Nephron (organoid): ENCODE data around the gene CBX4.

Experiments used
- H3K27ac Mint-ChIP-seq, 3 experiments: 2 replicates each; pipeline ENCODE4 v1.8.0; 2020; ENCODE audit warnings: mixed read lengths in 3 of 3, mild to moderate bottlenecking in 2 of 3, moderate library complexity in 1 of 3
- H3K27me3 Mint-ChIP-seq: 2 replicates; pipeline ENCODE4 v1.8.0; 2021; ENCODE audit warnings: low read depth, mild to moderate bottlenecking, moderate library complexity, mixed read lengths
- H3K36me3 Mint-ChIP-seq: 2 replicates; pipeline ENCODE4 v1.8.0; 2020; ENCODE audit warnings: low read depth, mixed read lengths
- H3K4me1 Mint-ChIP-seq: 2 replicates; pipeline ENCODE4 v1.8.0; 2020; ENCODE audit warnings: mixed read lengths
- H3K4me3 Mint-ChIP-seq, 3 experiments: 2 replicates each; pipeline ENCODE4 v1.8.0; 2020; ENCODE audit warnings: mild to moderate bottlenecking in 3 of 3, mixed read lengths in 3 of 3, moderate library complexity in 2 of 3
- H3K9me3 Mint-ChIP-seq: 2 replicates; pipeline ENCODE4 v1.8.0; 2020; ENCODE audit warnings: mixed read lengths
- TF ChIP-seq, protein P1 (sequence below), 3 experiments: fragments of 200-600 bp; sonication (generic); IDR thresholded peaks; one replicate each; pipeline ENCODE4 v1.5.0; 2021; ENCODE audit warnings: antibody characterized with exemption in 3 of 3; ENCODE audit not compliant: unreplicated experiment in 3 of 3

The CBX4 gene

DNA sequence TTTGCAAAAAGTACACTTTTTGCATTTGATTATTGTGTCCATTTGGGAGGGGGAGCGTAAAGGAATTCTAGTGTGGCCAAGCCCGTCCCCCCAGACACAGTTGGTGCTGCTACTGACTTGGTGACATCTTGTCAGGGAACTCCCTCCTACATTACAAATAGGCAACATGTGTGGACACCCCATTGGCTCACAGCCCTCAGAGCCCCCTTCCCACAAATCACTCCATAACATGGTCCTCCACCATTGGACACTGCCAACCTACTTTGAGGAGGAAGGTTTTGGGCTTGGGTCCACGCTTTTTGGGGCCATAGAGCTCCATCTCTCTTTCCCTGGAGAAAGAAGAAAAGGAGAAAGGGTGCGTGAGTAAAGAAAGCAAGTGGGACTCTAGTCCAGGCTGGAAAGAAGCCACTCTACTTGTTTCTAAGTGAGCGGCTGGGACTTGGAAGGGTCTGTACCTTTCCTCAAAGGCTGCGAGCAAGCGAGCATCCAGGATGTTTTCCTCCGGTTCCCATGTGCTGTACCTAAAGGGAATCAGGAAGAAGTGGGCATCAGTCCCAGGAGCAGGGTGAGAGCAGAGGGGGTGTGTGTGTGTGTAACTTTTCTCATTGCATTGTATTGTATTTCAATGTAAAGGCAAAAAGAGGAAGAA is 43.3 kb downstream of the CBX4 start:
- peak overlapping the region; percentile 85 to 90 (median 87) for H3K4me3 Mint-ChIP-seq
- TF ChIP-seq, protein P1, sequence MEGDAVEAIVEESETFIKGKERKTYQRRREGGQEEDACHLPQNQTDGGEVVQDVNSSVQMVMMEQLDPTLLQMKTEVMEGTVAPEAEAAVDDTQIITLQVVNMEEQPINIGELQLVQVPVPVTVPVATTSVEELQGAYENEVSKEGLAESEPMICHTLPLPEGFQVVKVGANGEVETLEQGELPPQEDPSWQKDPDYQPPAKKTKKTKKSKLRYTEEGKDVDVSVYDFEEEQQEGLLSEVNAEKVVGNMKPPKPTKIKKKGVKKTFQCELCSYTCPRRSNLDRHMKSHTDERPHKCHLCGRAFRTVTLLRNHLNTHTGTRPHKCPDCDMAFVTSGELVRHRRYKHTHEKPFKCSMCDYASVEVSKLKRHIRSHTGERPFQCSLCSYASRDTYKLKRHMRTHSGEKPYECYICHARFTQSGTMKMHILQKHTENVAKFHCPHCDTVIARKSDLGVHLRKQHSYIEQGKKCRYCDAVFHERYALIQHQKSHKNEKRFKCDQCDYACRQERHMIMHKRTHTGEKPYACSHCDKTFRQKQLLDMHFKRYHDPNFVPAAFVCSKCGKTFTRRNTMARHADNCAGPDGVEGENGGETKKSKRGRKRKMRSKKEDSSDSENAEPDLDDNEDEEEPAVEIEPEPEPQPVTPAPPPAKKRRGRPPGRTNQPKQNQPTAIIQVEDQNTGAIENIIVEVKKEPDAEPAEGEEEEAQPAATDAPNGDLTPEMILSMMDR (IDR thresholded peaks at IDR 0.05; ENCODE audit: unreplicated experiment in 3 of 3) = no peak
- H3K36me3 Mint-ChIP-seq = no peaks in the 10 kb centered on the region
- H3K4me1 Mint-ChIP-seq = peaks cover 48% of the 10 kb centered on the region
- no peaks in the 10 kb centered on the region for H3K9me3 Mint-ChIP-seq
- H3K27ac Mint-ChIP-seq = peak overlapping the region; percentile 26 to 94 (median 81)
- peaks cover 72% of the 10 kb centered on the region for H3K27me3 Mint-ChIP-seq

DNA sequence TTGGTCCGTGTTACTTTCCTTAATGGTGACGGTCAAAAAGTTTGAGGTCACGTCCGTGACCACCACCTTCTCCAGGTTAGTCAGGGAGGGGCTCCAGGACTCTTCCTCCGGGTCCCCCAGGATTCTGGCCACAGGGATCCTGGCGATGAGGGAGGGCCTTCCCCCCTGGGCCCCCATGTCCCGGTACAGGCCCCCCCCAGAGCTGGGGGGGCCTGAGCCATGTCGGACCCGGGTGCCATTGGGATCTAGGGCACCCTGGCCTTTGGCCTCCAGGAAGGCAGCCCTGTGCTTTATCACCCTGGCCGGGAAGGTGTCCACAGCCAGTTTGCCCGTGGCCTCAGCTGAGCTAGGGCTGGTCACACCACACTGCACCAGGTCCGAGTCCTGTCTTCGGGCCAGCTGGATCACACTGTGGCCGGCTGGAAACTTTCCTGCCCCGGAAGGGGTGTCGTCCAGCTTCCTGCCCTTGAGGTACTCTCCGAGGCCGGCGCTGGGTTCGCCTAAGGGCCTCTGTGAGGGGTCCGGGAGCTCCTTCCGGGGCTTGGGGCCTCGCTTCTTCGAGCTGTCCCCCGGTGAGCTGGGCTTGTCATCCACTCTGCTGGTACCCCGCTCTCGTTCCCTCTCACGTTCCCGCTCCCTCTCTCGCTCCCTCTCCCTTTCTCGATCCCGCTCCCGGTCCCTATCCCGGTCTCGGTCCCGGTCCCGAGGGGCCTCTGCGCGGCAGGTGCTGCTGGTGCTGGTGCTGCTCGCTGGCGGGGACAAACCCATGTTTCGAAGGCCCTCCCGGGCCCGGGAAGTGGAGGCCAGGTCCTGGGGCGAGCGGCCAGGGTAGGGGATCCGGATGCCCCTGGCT is 44.4 kb downstream of the CBX4 start:
- Mint-ChIP-seq H3K4me3 (peak overlapping the region; percentile 30 to 90 (median 87)), H3K27me3 (peaks cover 72% of the 10 kb centered on the region), H3K27ac (no peak overlapping the region), H3K9me3 (no peaks in the 10 kb centered on the region), H3K4me1 (peaks cover 41% of the 10 kb centered on the region), H3K36me3 (no peaks in the 10 kb centered on the region)
- TF ChIP-seq, protein P1 (IDR thresholded peaks at IDR 0.05; ENCODE audit: unreplicated experiment in 3 of 3) = no peak

DNA sequence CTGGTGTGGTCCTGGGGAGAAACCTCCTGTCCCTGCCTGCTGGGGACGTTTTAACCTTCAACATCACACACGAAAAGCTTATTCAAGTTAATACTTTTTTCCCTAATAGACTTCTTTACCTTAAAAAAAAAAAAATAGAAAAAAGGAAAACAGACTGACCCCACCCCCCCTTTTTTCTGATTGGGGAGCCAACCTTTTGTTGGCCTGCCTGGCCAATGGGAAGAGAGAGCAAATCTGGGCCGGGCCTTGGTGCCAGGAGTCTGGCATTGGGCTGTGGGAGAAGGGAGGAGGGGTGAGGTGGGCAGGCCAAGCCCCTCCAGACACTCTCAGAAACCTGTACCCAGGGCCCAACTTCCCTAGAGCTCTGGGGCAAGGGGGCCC is 45.3 kb downstream of the CBX4 start:
- Mint-ChIP-seq H3K36me3 (no peaks in the 10 kb centered on the region), H3K27ac (peak overlapping the region; percentile 29 to 80 (median 69)), H3K4me3 (peak overlapping the region; percentile 72 to 83 (median 79)), H3K9me3 (no peaks in the 10 kb centered on the region), H3K4me1 (peaks cover 38% of the 10 kb centered on the region), H3K27me3 (peaks cover 70% of the 10 kb centered on the region)
- TF ChIP-seq, protein P1 (IDR thresholded peaks at IDR 0.05; ENCODE audit: unreplicated experiment in 3 of 3) = no peak

DNA sequence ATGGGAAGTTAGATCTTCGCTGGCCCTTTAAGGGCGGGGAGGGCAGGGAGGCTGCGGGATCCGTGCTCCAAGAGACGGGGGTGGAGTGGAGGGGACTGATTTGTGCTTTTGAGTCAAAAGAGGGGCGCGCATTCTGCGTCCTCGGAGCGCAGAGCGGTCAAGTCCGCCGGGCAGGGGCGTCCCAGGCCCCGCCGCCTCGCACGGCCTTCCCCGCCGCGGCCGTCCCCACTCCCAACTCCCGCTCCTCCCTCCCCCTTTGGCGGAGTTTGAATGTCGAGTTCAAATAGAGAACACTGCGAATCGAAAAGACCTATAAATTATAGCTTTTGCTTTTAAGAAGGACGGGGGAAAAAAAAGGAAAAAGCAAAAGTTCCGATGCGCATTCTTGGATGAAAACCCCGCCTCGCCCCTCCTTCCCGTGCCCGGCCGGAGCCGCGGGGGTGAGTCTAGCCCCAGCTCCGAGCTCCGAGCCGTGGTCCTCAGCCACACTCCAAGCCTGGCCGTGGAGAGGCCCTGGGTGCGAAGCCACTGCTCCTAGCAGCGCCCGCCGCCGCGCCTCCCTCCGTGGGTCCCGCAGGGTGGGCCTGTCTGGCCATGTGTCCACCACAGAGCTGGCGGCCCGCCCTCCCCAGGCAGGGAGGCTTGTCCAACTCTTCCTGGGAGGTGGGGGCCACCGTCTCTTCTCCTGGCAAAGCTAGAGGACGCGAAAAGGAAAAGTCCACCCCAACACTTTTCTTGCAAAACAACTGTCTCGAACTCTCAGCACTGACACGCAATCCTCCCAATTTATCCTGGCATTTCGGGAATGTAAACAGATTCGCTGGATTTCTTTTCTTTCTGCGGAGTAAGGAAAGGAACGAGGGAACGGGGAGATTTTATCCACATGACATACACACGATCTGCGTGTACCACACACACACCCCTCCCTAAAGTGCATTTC is 46.0 kb downstream of the CBX4 start:
- H3K9me3 Mint-ChIP-seq = no peaks in the 10 kb centered on the region
- H3K36me3 Mint-ChIP-seq = no peaks in the 10 kb centered on the region
- TF ChIP-seq, protein P1 (IDR thresholded peaks at IDR 0.05; ENCODE audit: unreplicated experiment in 3 of 3) = no peak
- peak overlapping the region; percentile 29 to 80 (median 69) for H3K27ac Mint-ChIP-seq
- H3K4me1 Mint-ChIP-seq = peaks cover 37% of the 10 kb centered on the region
- peak overlapping the region; percentile 72 to 83 (median 79) for H3K4me3 Mint-ChIP-seq
- H3K27me3 Mint-ChIP-seq = peaks cover 70% of the 10 kb centered on the region

DNA sequence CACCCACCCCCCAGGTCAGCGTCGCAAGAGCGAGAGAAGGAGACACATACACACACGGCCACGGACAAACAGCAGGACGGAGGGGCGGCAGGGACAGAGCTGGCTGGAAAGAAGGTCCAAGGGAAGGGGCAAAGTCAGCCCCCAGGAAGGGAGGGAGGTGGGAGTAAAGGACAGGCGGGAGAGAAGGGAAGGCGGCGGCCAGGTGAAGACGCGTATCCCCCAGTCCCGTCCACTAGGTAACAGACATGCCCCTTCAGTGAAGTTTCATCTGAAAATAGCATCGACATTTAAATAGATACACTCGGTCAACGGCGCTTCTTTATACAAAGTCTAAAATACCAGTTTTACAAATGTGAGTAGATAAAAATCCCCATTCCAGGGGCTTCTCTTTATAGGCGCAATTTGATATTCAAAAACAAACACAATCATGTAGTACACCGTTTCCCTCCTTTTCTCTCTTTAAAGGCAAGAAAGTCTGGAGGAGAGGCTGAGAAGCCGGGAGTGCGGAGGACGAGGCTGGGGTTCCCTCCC is 46.8 kb downstream of the CBX4 start:
- no peaks in the 10 kb centered on the region for H3K9me3 Mint-ChIP-seq
- H3K36me3 Mint-ChIP-seq = no peaks in the 10 kb centered on the region
- peaks cover 78% of the 10 kb centered on the region for H3K27me3 Mint-ChIP-seq
- peak overlapping the region in 1 of 3 experiments; percentile 68 for H3K27ac Mint-ChIP-seq
- TF ChIP-seq, protein P1 (IDR thresholded peaks at IDR 0.05; ENCODE audit: unreplicated experiment in 3 of 3) = no peak
- peak overlapping the region; percentile 72 to 80 (median 76) for H3K4me3 Mint-ChIP-seq
- peaks cover 37% of the 10 kb centered on the region for H3K4me1 Mint-ChIP-seq
